H1 (cell line): ENCODE results near the gene TNFRSF8. TPM values are rescaled to one million over a fixed set of nuclear protein-coding genes. Genes with fewer than 3 reads are reported as not detected.

ENCODE experiments used
- BACH1 ChIP-seq: IDR thresholded peaks from 2 replicates; pipeline ENCODE4 v1.6.1; 2012; ENCODE audit warnings: low read length, improper control_type of control experiment
- E2F6 ChIP-seq: IDR thresholded peaks from 2 replicates; pipeline ENCODE4 v1.6.1; 2012; ENCODE audit warnings: inconsistent platforms
- EZH2 ChIP-seq: fragments of 200-600 bp; sonication (generic); IDR thresholded peaks from 2 replicates; pipeline ENCODE4 v1.7.1; 2012; ENCODE audit warnings: low read depth, mild to moderate bottlenecking, moderate library complexity, low read length, inconsistent platforms; ENCODE audit not compliant: severe bottlenecking
- GABPA ChIP-seq: IDR thresholded peaks from 2 replicates; pipeline ENCODE4 v1.6.1; 2011; ENCODE audit warnings: mild to moderate bottlenecking, low read length, moderate library complexity, borderline replicate concordance; ENCODE audit not compliant: insufficient read depth
- JUND ChIP-seq: IDR thresholded peaks from 2 replicates; pipeline ENCODE4 v1.6.1; 2011; ENCODE audit warnings: mild to moderate bottlenecking, improper control_type of control experiment, low read length
- KDM4A ChIP-seq: IDR thresholded peaks from one replicate; pipeline ENCODE4 v1.7.1; 2012; ENCODE audit warnings: low read depth, mild to moderate bottlenecking, moderate library complexity, low read length, inconsistent platforms; ENCODE audit not compliant: severe bottlenecking
- MAFK ChIP-seq: IDR thresholded peaks from 2 replicates; pipeline ENCODE4 v1.6.1; 2012; ENCODE audit warnings: low read depth, mild to moderate bottlenecking, improper control_type of control experiment, low read length
- MAX ChIP-seq: IDR thresholded peaks from 2 replicates; pipeline ENCODE4 v1.6.1; 2012; ENCODE audit warnings: inconsistent platforms
- POLR2AphosphoS5 ChIP-seq: IDR thresholded peaks from 2 replicates; pipeline ENCODE4 v1.6.1; 2011; ENCODE audit warnings: low read depth, low read length
- RBBP5 ChIP-seq: IDR thresholded peaks from 2 replicates; pipeline ENCODE4 v1.7.1; 2012; ENCODE audit warnings: low read depth, mild to moderate bottlenecking, inconsistent platforms, low read length, moderate library complexity, borderline replicate concordance
- SIX5 ChIP-seq: IDR thresholded peaks from 2 replicates; pipeline ENCODE4 v1.6.1; 2011; ENCODE audit warnings: mild to moderate bottlenecking, low read depth, low read length
- TAF1 ChIP-seq: IDR thresholded peaks from 2 replicates; pipeline ENCODE4 v1.6.1; 2011; ENCODE audit warnings: mild to moderate bottlenecking, low read depth, low read length
- USF2 ChIP-seq: IDR thresholded peaks from 2 replicates; pipeline ENCODE4 v1.6.1; 2011; ENCODE audit warnings: low read length, improper control_type of control experiment
- ZNF274 ChIP-seq: IDR thresholded peaks from 2 replicates; pipeline ENCODE4 v1.7.0; 2012; ENCODE audit warnings: low read length, borderline replicate concordance; ENCODE audit errors: extremely low read depth
- polyA plus RNA-seq, 7 experiments: library from polyadenylated mRNA; depleted of rRNA in 3 of 7; stranded (reverse) in 5 of 7; unstranded in 2 of 7; fragments of >200 nt in 5 of 7; fragments of 200-250 nt in 2 of 7; gene quantifications; 1 replicate in 5 of 7; 2 replicates in 1 of 7; 4 replicates in 1 of 7; pipeline versions ENCODE4 v1.2.1 to v1.2.3, GENCODE V29; 2011 to 2013; ENCODE audit warnings: missing spikeins in 2 of 7, mixed read lengths in 2 of 7
- total RNA-seq: library from RNA; stranded (reverse); fragmentation: NEBNext Ultra II Directional; extraction: Animal tissue kit (Norgen Biotek cat#: 25700); gene quantifications from 2 replicates; pipeline ENCODE4 v1.2.1, GENCODE V29; 2021

The TNFRSF8 gene
- total and polyA plus RNA-seq, 2 of the 8 experiments (the other 6 are each of a cell fraction or from before 2014, with no cell fraction given): 23.2 to 32.7 TPM

- TF ChIP-seq KDM4A: peak; percentile 82
- TF ChIP-seq POLR2AphosphoS5: no peak
- no peak for TF ChIP-seq USF2
- no peak for TF ChIP-seq ZNF274
- no peak; the same call in 1 of the 2 replicates for TF ChIP-seq RBBP5
- TF ChIP-seq E2F6: peak; percentile 98
- 0 out of 2 replicates have a peak, but pooled peaks have one; percentile 21 for TF ChIP-seq BACH1
- peak; percentile 94 for TF ChIP-seq MAX
- peak; percentile 26 for TF ChIP-seq EZH2
- no peak for TF ChIP-seq JUND
- TF ChIP-seq GABPA: no peak
- 0 out of 2 replicates have a peak, but pooled peaks have one; percentile 31 for TF ChIP-seq TAF1
- TF ChIP-seq MAFK: peak; percentile 71; the same call in 1 of the 2 replicates
- no peak for TF ChIP-seq SIX5
Measured at GRCh38 chr1:12063141-12064072, at the start of gene TNFRSF8 (continued).
